ENCODE results near the gene ZNF562. TPM values are rescaled to one million over a fixed set of nuclear protein-coding genes. Genes with fewer than 3 reads are reported as not detected.

ZNF562 gene
- total RNA-seq, 1 experiment from 2014 or later: 18.4 TPM

GRCh38 chr19:9597027-9597426 is 77.9 kb downstream of the ZNF562 start:
- no peak for DNase-seq (ENCODE audit: low spot score)
- ATAC-seq: no peak
- H3K9me3 Mint-ChIP-seq: peaks cover 33% of the 10 kb centered on the region
- no peaks in the 10 kb centered on the region for H3K4me1 Mint-ChIP-seq
- H3K4me3 Mint-ChIP-seq: no peak overlapping the region
- POLR2A ChIA-PET: no interaction called here
- peaks cover 12% of the 10 kb centered on the region for H3K36me3 Mint-ChIP-seq
- no peak overlapping the region for H3K27ac Mint-ChIP-seq
- CTCF ChIA-PET: no interaction called here
- peaks cover 36% of the 10 kb centered on the region for H3K27me3 Mint-ChIP-seq (ENCODE audit: low read depth)
- TF ChIP-seq ZNF396 (CRISPR knock-in tag; IDR thresholded peaks at IDR 0.05; ENCODE audit: borderline replicate concordance) (no peak), NFYB (CRISPR knock-in tag; conservative IDR thresholded peaks at IDR 0.05; ENCODE audit: low read depth) (no peak), AR (CRISPR knock-in tag; IDR thresholded peaks at IDR 0.05) (no peak), NR2C2 (CRISPR knock-in tag; IDR thresholded peaks at IDR 0.05) (no peak), CREM (CRISPR knock-in tag; IDR thresholded peaks at IDR 0.05) (no peak), ZNF671 (CRISPR knock-in tag; IDR thresholded peaks at IDR 0.05) (no peak), FOXP1 (CRISPR knock-in tag; IDR thresholded peaks at IDR 0.05; ENCODE audit: borderline replicate concordance) (no peak), ZBTB21 (CRISPR knock-in tag; IDR thresholded peaks at IDR 0.05; ENCODE audit: borderline replicate concordance) (no peak), ZNF232 (CRISPR knock-in tag; IDR thresholded peaks at IDR 0.05) (no peak), PRDM15 (CRISPR knock-in tag; IDR thresholded peaks at IDR 0.05) (no peak), PREB (CRISPR knock-in tag; IDR thresholded peaks at IDR 0.05; ENCODE audit: borderline replicate concordance) (no peak), ZNF423 (CRISPR knock-in tag; IDR thresholded peaks at IDR 0.05) (no peak), ZNF532 (CRISPR knock-in tag; IDR thresholded peaks at IDR 0.05; ENCODE audit: borderline replicate concordance) (no peak), GTF2I (CRISPR knock-in tag; conservative IDR thresholded peaks at IDR 0.05) (no peak), ZNF317 (CRISPR knock-in tag; IDR thresholded peaks at IDR 0.05; ENCODE audit: borderline replicate concordance, low read depth) (no peak), MAX (CRISPR knock-in tag; IDR thresholded peaks at IDR 0.05) (no peak), FOXP4 (CRISPR knock-in tag; IDR thresholded peaks at IDR 0.05) (no peak), E2F1 (CRISPR knock-in tag; IDR thresholded peaks at IDR 0.05) (no peak)
